ENCODE results near the gene ATP1A2. TPM values are rescaled to one million over a fixed set of nuclear protein-coding genes. Genes with fewer than 3 reads are reported as not detected.

Gene ATP1A2
- total and polyA plus RNA-seq, 12 donors = 0.47 to 4.5 (median 1.5) TPM

DNA sequence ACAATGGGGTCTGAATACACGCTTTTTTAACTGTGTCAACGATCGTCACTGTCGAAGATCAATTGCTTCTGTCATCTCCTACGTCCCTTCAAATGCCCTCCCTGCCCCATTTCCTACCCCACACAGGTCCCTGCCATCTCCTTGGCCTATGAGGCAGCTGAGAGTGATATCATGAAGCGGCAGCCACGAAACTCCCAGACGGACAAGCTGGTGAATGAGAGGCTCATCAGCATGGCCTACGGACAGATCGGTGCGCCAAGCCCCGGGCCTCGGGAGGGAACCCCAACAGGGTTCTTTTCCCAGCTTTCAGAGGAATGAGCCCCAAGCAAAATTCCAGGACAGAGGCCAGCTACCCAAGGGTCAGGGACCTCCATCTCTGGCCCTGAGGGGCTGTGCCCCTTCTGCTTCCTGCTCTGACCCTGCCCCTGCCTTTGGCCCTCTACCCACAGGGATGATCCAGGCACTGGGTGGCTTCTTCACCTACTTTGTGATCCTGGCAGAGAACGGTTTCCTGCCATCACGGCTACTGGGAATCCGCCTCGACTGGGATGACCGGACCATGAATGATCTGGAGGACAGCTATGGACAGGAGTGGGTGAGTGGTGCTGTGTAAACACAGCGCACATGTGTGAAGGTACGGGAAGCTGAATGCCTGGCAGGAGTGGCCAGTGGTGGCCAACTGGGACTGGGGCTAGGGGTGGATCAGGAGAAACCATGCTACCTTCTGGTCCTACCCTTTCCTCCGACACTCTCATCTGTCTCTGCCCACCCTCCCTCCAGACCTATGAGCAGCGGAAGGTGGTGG, 20.8 kb downstream of the ATP1A2 start:
- Histone ChIP-seq H3K36me3 (replicated peaks in 1 of 2) (no peaks in the 10 kb centered on the region), H3K9me3 (replicated peaks in 1 of 3) (no peaks in the 10 kb centered on the region), H3K4me3 (no peak overlapping the region), H3K27ac (no peak overlapping the region), H3K4me1 (replicated peaks in 1 of 2) (no peaks in the 10 kb centered on the region), H3K27me3 (no peaks in the 10 kb centered on the region)
- intact Hi-C loops (cut with DNase I) = no loop called here
- TF ChIP-seq, protein P1, sequence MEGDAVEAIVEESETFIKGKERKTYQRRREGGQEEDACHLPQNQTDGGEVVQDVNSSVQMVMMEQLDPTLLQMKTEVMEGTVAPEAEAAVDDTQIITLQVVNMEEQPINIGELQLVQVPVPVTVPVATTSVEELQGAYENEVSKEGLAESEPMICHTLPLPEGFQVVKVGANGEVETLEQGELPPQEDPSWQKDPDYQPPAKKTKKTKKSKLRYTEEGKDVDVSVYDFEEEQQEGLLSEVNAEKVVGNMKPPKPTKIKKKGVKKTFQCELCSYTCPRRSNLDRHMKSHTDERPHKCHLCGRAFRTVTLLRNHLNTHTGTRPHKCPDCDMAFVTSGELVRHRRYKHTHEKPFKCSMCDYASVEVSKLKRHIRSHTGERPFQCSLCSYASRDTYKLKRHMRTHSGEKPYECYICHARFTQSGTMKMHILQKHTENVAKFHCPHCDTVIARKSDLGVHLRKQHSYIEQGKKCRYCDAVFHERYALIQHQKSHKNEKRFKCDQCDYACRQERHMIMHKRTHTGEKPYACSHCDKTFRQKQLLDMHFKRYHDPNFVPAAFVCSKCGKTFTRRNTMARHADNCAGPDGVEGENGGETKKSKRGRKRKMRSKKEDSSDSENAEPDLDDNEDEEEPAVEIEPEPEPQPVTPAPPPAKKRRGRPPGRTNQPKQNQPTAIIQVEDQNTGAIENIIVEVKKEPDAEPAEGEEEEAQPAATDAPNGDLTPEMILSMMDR (IDR thresholded peaks at IDR 0.05) = no peak
- TF ChIP-seq POLR2A (IDR thresholded peaks at IDR 0.05) = no peak
- WGBS, 4 donors = 88 to 94% (median 92%) methylated on average over 19 to 22 of the region's 22 CpGs
- DNase-seq = no peak

- no peak overlapping the region for H3K27ac ChIP-seq
- no peaks in the 10 kb centered on the region for H3K9me3 ChIP-seq (replicated peaks in 1 of 3)
- H3K4me3 ChIP-seq = no peak overlapping the region
- no peaks in the 10 kb centered on the region for H3K36me3 ChIP-seq (replicated peaks in 1 of 2)
- no peaks in the 10 kb centered on the region for H3K4me1 ChIP-seq (replicated peaks in 1 of 2)
- no peak for DNase-seq
- no peaks in the 10 kb centered on the region for H3K27me3 ChIP-seq
- 85 to 92% (median 92%) methylated on average over 4 to 5 of the region's 5 CpGs for WGBS, 4 donors
- intact Hi-C loops (cut with DNase I) = no loop called here
- TF ChIP-seq POLR2A (IDR thresholded peaks at IDR 0.05) = no peak
- TF ChIP-seq, protein P1 (IDR thresholded peaks at IDR 0.05) = no peak
Observed at GRCh38 chr1:160136926-160137200, 21.3 kb downstream of the ATP1A2 start.

DNA sequence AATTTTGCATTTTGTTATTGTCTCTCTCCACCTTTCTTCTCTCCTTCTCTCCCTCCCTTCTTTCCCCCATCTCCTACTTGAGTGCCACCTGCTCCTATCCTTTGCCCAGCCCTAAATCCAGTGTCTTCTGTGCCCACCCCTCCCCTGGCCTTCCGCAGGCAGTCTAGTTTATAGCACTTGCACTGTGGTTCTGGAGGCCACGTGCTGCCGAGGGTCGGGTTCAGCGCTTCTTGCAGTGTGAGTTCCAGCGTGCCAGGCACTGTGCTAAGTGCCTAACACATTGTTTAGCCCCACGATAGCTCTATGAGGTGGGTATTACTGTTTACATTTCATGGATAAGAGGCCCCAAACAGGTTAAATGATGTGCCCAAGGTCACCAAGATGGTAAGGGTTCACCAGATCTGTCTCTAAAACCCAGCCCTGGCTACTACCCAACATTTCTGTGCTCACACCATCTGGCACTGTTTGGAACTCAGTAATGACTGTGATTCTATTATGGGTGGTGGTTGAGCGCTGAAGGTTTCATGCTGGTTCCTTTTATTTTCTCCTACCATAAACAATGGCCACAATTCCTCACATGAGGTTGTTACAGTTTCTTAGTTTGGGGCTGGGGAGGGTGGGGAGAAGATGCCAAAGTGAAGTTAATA, 21.8 kb downstream of the ATP1A2 start:
- H3K27ac ChIP-seq = no peak overlapping the region
- WGBS, 4 donors = 90 to 95% (median 93%) methylated on average over 8 of the region's 8 CpGs
- H3K4me3 ChIP-seq = no peak overlapping the region
- TF ChIP-seq POLR2A (IDR thresholded peaks at IDR 0.05) = no peak
- TF ChIP-seq, protein P1 (IDR thresholded peaks at IDR 0.05) = no peak
- intact Hi-C loops (cut with DNase I) = no loop called here
- no peaks in the 10 kb centered on the region for H3K9me3 ChIP-seq (replicated peaks in 1 of 3)
- DNase-seq = no peak
- no peaks in the 10 kb centered on the region for H3K4me1 ChIP-seq (replicated peaks in 1 of 2)
- H3K36me3 ChIP-seq (replicated peaks in 1 of 2) = no peaks in the 10 kb centered on the region
- H3K27me3 ChIP-seq = no peaks in the 10 kb centered on the region

DNA sequence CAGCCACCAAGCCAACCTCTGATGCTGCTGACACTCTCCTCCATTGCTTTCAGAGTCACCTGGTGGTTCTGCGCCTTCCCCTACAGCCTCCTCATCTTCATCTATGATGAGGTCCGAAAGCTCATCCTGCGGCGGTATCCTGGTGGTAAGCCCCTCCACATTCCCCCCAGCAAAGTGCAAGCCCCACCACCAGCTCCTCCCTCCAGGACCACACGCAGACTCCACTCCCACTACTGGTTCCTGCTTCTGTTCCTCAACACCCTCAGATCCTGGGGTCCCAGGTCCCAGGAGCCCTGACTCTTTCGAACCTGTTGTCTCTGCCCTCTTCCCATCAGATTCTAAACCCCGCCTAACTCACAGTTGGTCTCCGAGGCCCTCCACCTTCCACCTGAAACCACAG, 24.3 kb downstream of the ATP1A2 start:
- intact Hi-C loops (cut with DNase I) = no loop called here
- no peaks in the 10 kb centered on the region for H3K9me3 ChIP-seq (replicated peaks in 1 of 3)
- no peak overlapping the region for H3K27ac ChIP-seq
- no peak for DNase-seq
- TF ChIP-seq, protein P1 (IDR thresholded peaks at IDR 0.05) = no peak
- TF ChIP-seq POLR2A (IDR thresholded peaks at IDR 0.05) = no peak
- H3K4me3 ChIP-seq = no peak overlapping the region
- no peaks in the 10 kb centered on the region for H3K27me3 ChIP-seq
- WGBS, 4 donors = 88 to 92% (median 90%) methylated on average over 8 of the region's 8 CpGs
- no peaks in the 10 kb centered on the region for H3K4me1 ChIP-seq (replicated peaks in 1 of 2)
- no peaks in the 10 kb centered on the region for H3K36me3 ChIP-seq (replicated peaks in 1 of 2)
